Erythroblast (primary cell): Measurements from ENCODE around the gene WBP2NL.

Experiments used
- DNase-seq, 2 experiments: peaks; one replicate each; lab custom pipeline; 2025; lab: John Stamatoyannopoulos, UW
- GATA1 ChIP-seq: IDR thresholded peaks from 2 replicates; pipeline ENCODE4 v1.6.1; 2011; ENCODE audit warnings: low read depth, mild to moderate bottlenecking, control low read depth, low read length, moderate library complexity
- POLR2A ChIP-seq: IDR thresholded peaks from 2 replicates; pipeline ENCODE4 v1.6.1; 2011; ENCODE audit warnings: mild to moderate bottlenecking, low read length

WBP2NL gene

DNA sequence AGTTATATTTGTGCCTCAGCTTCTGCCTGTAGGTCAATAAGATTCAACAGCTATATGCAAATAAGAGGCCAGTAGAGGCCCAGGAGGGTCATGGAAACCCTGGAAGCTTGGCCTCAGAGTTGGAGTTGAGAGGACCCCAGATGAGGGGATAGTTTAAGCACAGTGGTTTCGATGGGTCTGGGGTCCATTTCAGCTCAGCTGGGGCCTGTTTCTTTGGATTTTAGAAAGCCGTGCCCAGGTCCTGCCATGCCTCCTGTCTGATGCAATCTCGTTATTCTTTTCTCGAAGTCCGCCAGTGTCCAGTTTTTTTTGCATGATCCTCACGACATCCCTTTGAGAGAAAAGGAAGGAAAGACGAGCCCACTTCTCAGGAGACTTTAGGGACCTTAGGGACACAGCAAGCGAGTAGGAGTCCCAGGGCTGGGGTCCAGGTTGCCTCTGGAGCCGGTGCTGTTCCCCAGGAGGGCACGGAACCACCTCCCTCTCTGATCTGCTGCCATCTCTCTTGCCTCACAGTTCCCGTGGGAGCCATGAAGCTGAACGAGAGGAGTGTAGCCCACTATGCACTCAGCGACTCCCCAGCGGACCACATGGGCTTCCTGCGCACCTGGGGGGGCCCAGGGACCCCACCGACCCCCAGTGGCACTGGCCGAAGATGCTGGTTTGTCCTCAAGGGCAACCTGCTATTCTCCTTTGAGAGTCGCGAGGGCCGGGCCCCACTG is 78.3 kb downstream of the WBP2NL start:
- TF ChIP-seq GATA1, result no peak
- DNase-seq, result no peak

GRCh38 chr22:42077486-42078125 is 79.0 kb downstream of the WBP2NL start:
- no peak for DNase-seq
- TF ChIP-seq POLR2A, result no peak
- TF ChIP-seq GATA1, result no peak
